SJSA1 (cell line): ENCODE measurements around the gene TMPO. TPM values are rescaled to one million over a fixed set of nuclear protein-coding genes. Genes with fewer than 3 reads are reported as not detected.
"Not testable (repeated sequence)": the region's sequence is repeated elsewhere in the genome, so short reads cannot be mapped to it uniquely, and the experiment has no call there.

ENCODE experiments used
- DNase-seq, 2 experiments: peaks; one replicate each; pipeline ENCODE4 v3.0.0-alpha.2; 2015 to 2020; ENCODE audit warnings: low spot score in 2 of 2, low read depth in 1 of 2
- H3K27ac ChIP-seq: fragments of 250-450 bp; sonication (Bioruptor Pico); 2 replicates; pipeline ENCODE4 v1.5.1; 2020; ENCODE audit warnings: mild to moderate bottlenecking, moderate library complexity
- H3K27me3 ChIP-seq: fragments of 250-450 bp; sonication (Bioruptor Pico); replicated peaks from 2 replicates; pipeline ENCODE4 v1.5.1; 2020; ENCODE audit warnings: mild to moderate bottlenecking, moderate library complexity
- H3K36me3 ChIP-seq: fragments of 250-450 bp; sonication (Bioruptor Pico); 2 replicates; pipeline ENCODE4 v1.5.1; 2020; ENCODE audit warnings: mild to moderate bottlenecking
- H3K4me1 ChIP-seq: fragments of 250-450 bp; sonication (Bioruptor Pico); replicated peaks from 2 replicates; pipeline ENCODE4 v1.6.1; 2021; ENCODE audit warnings: mild to moderate bottlenecking
- H3K4me3 ChIP-seq: fragments of 250-450 bp; sonication (Bioruptor Pico); 2 replicates; pipeline ENCODE4 v1.5.1; 2020; ENCODE audit warnings: mild to moderate bottlenecking
- H3K9me3 ChIP-seq: fragments of 250-450 bp; sonication (Bioruptor Pico); replicated peaks from 2 replicates; pipeline ENCODE4 v1.5.1; 2020; ENCODE audit warnings: mild to moderate bottlenecking
- total RNA-seq: library from RNA; depleted of rRNA; stranded (reverse); fragments of >200 nt; shearing (Covaris generic); gene quantifications from 2 replicates; pipeline ENCODE4 v1.2.3, GENCODE V29; 2014

Gene TMPO
- total RNA-seq, 1 experiment from 2014 or later: 271 TPM

- not testable (repeated sequence) for H3K4me3 ChIP-seq, H3K36me3 ChIP-seq, H3K27ac ChIP-seq, H3K4me1 ChIP-seq, H3K9me3 ChIP-seq, H3K27me3 ChIP-seq, DNase-seq
Measured at GRCh38 chr12:98576795-98577194, 61.4 kb downstream of the TMPO start.

GRCh38 chr12:98578392-98578791 is 63.0 kb downstream of the TMPO start:
- Histone ChIP-seq H3K9me3 (no peaks in the 10 kb centered on the region), H3K27ac (no peak overlapping the region), H3K4me1 (no peaks in the 10 kb centered on the region), H3K36me3 (no peaks in the 10 kb centered on the region), H3K27me3 (no peaks in the 10 kb centered on the region), H3K4me3 (no peak overlapping the region)
- DNase-seq: no peak

GRCh38 chr12:98578821-98579220 is 63.4 kb downstream of the TMPO start:
- Histone ChIP-seq H3K4me1 (no peaks in the 10 kb centered on the region), H3K9me3 (no peaks in the 10 kb centered on the region), H3K36me3 (no peaks in the 10 kb centered on the region), H3K4me3 (no peak overlapping the region), H3K27me3 (no peaks in the 10 kb centered on the region), H3K27ac (no peak overlapping the region)
- DNase-seq: no peak

- H3K9me3 ChIP-seq: no peaks in the 10 kb centered on the region
- no peaks in the 10 kb centered on the region for H3K36me3 ChIP-seq
- no peaks in the 10 kb centered on the region for H3K27me3 ChIP-seq
- no peak overlapping the region for H3K27ac ChIP-seq
- no peak for DNase-seq
- no peaks in the 10 kb centered on the region for H3K4me1 ChIP-seq
- no peak overlapping the region for H3K4me3 ChIP-seq
Measured at GRCh38 chr12:98579347-98579746, 64.0 kb downstream of the TMPO start.

GRCh38 chr12:98579835-98580234 is 64.4 kb downstream of the TMPO start:
- DNase-seq: no peak
- Histone ChIP-seq H3K27me3 (no peaks in the 10 kb centered on the region), H3K36me3 (no peaks in the 10 kb centered on the region), H3K4me3 (no peak overlapping the region), H3K27ac (no peak overlapping the region), H3K9me3 (no peaks in the 10 kb centered on the region), H3K4me1 (no peaks in the 10 kb centered on the region)

GRCh38 chr12:98580695-98581094 is 65.3 kb downstream of the TMPO start:
- DNase-seq: no peak
- Histone ChIP-seq H3K27ac (no peak overlapping the region), H3K9me3 (no peaks in the 10 kb centered on the region), H3K36me3 (no peaks in the 10 kb centered on the region), H3K4me3 (no peak overlapping the region), H3K27me3 (no peaks in the 10 kb centered on the region), H3K4me1 (no peaks in the 10 kb centered on the region)

GRCh38 chr12:98581101-98581500 is 65.7 kb downstream of the TMPO start:
- H3K36me3 ChIP-seq: no peaks in the 10 kb centered on the region
- H3K4me1 ChIP-seq: no peaks in the 10 kb centered on the region
- DNase-seq: no peak
- H3K27me3 ChIP-seq: no peaks in the 10 kb centered on the region
- no peak overlapping the region for H3K27ac ChIP-seq
- no peaks in the 10 kb centered on the region for H3K9me3 ChIP-seq
- H3K4me3 ChIP-seq: no peak overlapping the region

GRCh38 chr12:98582093-98582492 is 66.7 kb downstream of the TMPO start:
- DNase-seq: no peak
- Histone ChIP-seq H3K4me3 (no peak overlapping the region), H3K36me3 (no peaks in the 10 kb centered on the region), H3K9me3 (no peaks in the 10 kb centered on the region), H3K27ac (no peak overlapping the region), H3K27me3 (no peaks in the 10 kb centered on the region), H3K4me1 (no peaks in the 10 kb centered on the region)

- no peak for DNase-seq
- H3K27ac ChIP-seq: no peak overlapping the region
- no peak overlapping the region for H3K4me3 ChIP-seq
- H3K9me3 ChIP-seq: no peaks in the 10 kb centered on the region
- no peaks in the 10 kb centered on the region for H3K4me1 ChIP-seq
- H3K36me3 ChIP-seq: no peaks in the 10 kb centered on the region
- no peaks in the 10 kb centered on the region for H3K27me3 ChIP-seq
Measured at GRCh38 chr12:98587084-98587483, 71.7 kb downstream of the TMPO start.

- no peaks in the 10 kb centered on the region for H3K9me3 ChIP-seq
- no peak for DNase-seq
- no peaks in the 10 kb centered on the region for H3K27me3 ChIP-seq
- no peak overlapping the region for H3K4me3 ChIP-seq
- H3K36me3 ChIP-seq: peaks cover 24% of the 10 kb centered on the region
- H3K4me1 ChIP-seq: peaks cover 5% of the 10 kb centered on the region; the same call in 1 of the 2 replicates
- H3K27ac ChIP-seq: no peak overlapping the region
Measured at GRCh38 chr12:98591209-98591608, 75.8 kb downstream of the TMPO start.

GRCh38 chr12:98592825-98593322 is 77.5 kb downstream of the TMPO start:
- H3K9me3 ChIP-seq: no peaks in the 10 kb centered on the region

GRCh38 chr12:98593351-98594049 is 78.1 kb downstream of the TMPO start, which contains the start of gene SLC25A3:
SLC25A3 (plus strand) TSS chr12:98593686; CDS start chr12:98593979, 293 bp downstream.
- peak within 1 kb of the TSS; percentile 85 for H3K27ac ChIP-seq
- peaks cover 5% of the 10 kb centered on the region; the same call in 1 of the 2 replicates for H3K4me1 ChIP-seq
- H3K9me3 ChIP-seq: no peaks in the 10 kb centered on the region
- H3K27me3 ChIP-seq: no peaks in the 10 kb centered on the region
- H3K36me3 ChIP-seq: peaks cover 47% of the 10 kb centered on the region
- DNase-seq: peak; percentile 92 to 96
- H3K4me3 ChIP-seq: peak within 1 kb of the TSS; percentile 73

More at GRCh38 chr12:98592825-98593322, 77.5 kb downstream of the TMPO start:
- DNase-seq: no peak
- no peaks in the 10 kb centered on the region for H3K27me3 ChIP-seq
- H3K4me3 ChIP-seq: peak overlapping the region; percentile 73
- H3K36me3 ChIP-seq: peaks cover 41% of the 10 kb centered on the region
- H3K4me1 ChIP-seq: peaks cover 5% of the 10 kb centered on the region; the same call in 1 of the 2 replicates
- H3K27ac ChIP-seq: peak overlapping the region; percentile 28

GRCh38 chr12:98594050-98594835 is 78.9 kb downstream of the TMPO start:
- peaks cover 5% of the 10 kb centered on the region; the same call in 1 of the 2 replicates for H3K4me1 ChIP-seq
- H3K4me3 ChIP-seq: peak overlapping the region; percentile 73
- no peaks in the 10 kb centered on the region for H3K9me3 ChIP-seq
- no peaks in the 10 kb centered on the region for H3K27me3 ChIP-seq
- peaks cover 53% of the 10 kb centered on the region for H3K36me3 ChIP-seq
- DNase-seq: peak in 1 of 2 experiments; percentile 42
- H3K27ac ChIP-seq: peak overlapping the region; percentile 85
